ENCODE results near the gene NBPF9. TPM values are rescaled to one million over a fixed set of nuclear protein-coding genes. Genes with fewer than 3 reads are reported as not detected.

Gene NBPF9, protein sequence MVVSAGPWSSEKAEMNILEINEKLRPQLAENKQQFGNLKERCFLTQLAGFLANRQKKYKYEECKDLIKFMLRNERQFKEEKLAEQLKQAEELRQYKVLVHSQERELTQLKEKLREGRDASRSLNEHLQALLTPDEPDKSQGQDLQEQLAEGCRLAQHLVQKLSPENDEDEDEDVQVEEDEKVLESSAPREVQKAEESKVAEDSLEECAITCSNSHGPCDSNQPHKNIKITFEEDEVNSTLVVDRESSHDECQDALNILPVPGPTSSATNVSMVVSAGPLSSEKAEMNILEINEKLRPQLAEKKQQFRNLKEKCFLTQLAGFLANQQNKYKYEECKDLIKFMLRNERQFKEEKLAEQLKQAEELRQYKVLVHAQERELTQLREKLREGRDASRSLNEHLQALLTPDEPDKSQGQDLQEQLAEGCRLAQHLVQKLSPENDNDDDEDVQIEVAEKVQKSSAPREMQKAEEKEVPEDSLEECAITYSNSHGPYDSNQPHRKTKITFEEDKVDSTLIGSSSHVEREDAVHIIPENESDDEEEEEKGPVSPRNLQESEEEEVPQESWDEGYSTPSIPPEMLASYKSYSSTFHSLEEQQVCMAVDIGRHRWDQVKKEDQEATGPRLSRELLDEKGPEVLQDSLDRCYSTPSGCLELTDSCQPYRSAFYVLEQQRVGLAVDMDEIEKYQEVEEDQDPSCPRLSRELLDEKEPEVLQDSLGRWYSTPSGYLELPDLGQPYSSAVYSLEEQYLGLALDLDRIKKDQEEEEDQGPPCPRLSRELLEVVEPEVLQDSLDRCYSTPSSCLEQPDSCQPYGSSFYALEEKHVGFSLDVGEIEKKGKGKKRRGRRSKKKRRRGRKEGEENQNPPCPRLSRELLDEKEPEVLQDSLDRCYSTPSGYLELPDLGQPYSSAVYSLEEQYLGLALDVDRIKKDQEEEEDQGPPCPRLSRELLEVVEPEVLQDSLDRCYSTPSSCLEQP (N-terminal part only)
- total RNA-seq (2022; extraction: Qiagen RNA extraction) = 14.1 to 16.7 TPM (median 14.8 TPM) in 5 replicates

DNA sequence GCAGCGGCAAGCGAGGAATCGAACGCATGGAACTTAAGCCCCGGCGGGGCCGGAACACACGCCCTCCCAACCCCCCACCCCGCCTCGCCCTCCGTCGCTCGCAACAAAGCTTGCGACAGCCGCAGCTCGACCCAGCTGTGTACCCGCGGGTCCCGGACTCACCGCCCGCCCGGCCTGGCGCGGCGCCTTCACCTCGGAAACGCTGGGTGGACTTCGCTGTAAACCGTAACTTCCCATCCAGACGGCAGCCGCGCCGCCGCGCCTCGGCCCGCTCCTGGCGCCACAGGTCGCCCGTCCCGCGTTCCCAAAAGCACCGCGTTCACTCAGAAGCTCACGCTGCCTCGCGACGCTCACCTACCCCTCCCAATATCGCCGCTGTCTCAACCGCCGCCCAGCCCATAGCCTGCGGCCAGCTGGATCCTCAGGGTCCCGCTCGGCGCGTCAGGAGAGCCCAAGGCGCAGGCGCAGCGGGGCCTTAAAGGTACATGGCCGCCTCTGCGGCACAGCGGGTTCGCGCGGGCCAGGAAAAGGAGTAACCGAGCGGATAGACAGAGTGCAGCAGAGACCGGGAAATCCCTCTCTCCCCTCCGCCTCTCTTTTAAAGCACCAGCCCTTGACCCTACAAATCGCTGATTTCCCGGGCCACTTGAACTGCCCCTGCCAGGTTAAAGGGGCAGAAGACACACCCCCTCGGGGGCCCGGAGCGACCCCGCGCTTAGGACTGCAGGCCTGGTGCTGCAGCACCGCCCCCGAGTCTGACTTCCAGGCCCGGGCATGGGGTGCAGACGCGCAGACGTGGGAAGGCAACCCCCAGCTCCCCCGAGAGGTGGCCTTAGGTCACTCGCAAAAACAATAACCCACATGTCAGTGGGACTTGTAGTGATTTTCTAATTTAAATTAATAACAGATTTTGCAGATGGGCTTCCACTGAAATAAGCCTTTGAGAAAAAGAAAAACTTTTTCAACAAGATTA lies at the start of gene NBPF9:
TSS of gene NBPF9 (minus strand) at position 443 of the 973 bp plus-strand sequence. CDS start 21,412 bp downstream, outside the sequence.

